Measurements from ENCODE around the gene TNNI2.
A peak's percentile ranks its signal among the peaks of the same experiment; 100 is the strongest.

TNNI2 gene

DNA sequence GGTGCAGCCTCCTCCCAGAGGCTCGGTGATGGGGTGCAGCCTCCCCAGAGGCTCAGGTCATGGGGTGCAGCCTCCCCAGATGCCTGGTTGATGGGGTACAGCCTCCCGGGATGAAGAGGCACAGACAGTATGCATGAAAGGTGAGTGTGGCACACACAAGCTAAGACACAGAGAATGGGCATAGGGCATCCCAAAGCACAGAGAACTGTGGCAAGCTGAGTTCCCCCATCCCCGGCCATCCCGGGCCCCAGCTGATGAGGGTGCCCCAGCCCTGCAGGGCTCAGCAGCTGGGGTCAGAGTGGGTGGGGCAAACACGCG lies 8.8 kb upstream of the TNNI2 start:
- DNase-seq, result no peak
- Histone ChIP-seq H3K27ac (ENCODE audit: low read length) (no peak overlapping the region), H2AFZ (ENCODE audit: low read depth, low read length) (no peak overlapping the region)

DNA sequence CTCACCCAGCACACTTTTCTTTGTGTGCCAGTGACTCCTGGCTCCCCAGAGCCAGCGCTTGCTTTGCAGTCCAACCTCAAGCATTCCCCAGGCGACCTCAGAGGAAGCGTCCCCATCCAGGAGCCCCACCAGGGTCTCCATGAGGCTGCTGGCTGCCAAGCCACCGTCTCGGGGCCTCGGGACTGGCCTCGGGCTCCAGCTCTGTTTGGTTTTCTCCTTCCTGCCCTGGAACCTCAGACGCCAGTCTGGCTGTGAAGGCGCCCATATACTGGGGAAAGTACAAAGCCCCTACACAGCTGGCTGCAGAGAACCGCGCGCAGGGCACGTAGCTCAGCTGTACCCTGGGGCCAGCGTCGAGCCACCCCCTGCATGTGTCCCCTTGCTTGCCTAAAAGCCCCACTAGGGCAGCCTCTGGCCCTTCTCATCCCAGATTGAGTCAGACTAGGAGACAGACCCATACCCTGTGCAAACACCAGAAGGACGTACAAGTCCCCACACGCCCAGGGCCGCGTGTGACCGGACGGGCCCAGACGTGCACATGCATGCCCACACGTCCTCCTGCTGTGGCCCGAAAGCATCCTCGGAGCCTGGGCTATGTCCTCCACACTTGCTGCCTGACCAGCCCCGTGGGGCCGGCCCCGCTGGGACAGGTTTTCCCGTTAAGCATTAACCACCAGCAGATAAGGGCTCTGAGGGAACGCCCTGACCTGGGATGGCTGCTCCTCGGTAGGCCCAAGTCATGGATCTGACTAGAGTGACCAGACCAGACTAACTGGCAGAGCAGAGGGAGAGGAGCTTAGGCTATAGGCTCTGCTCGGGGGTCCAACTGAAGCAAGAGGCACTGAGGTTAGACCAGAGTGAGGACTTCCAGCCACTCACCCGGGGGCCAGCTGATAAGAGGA lies 8.2 kb upstream of the TNNI2 start:
- Histone ChIP-seq H3K4me2 (ENCODE audit: insufficient read depth, low read length) (no peak overlapping the region), H3K9ac (ENCODE audit: low read depth, low read length) (no peak overlapping the region)
- ATAC-seq (ENCODE audit: insufficient read depth, low read depth), result no peak

More for the DNA sequence above, 8.8 kb upstream of the TNNI2 start:
- H3K9ac ChIP-seq (ENCODE audit: low read depth, low read length), result no peak overlapping the region
- H3K36me3 ChIP-seq (ENCODE audit: insufficient read depth, low read length), result no peaks in the 10 kb centered on the region
- no peak overlapping the region for H3K4me3 ChIP-seq (ENCODE audit: low read depth in 1 of 2, low read length in 2 of 2)
- H3K27me3 ChIP-seq (ENCODE audit: insufficient read depth, low read length, poor library complexity), result no peaks in the 10 kb centered on the region
- no peaks in the 10 kb centered on the region for H3K79me2 ChIP-seq (ENCODE audit: insufficient read depth, low read length)
- H3K4me1 ChIP-seq (ENCODE audit: insufficient read depth, low read length), result peaks cover 14% of the 10 kb centered on the region
- H4K20me1 ChIP-seq (ENCODE audit: insufficient read depth, low read length), result no peaks in the 10 kb centered on the region
- no peak for TF ChIP-seq EZH2 (IDR thresholded peaks at IDR 0.05; ENCODE audit: borderline replicate concordance, low read depth, low read length, severe bottlenecking)
- TF ChIP-seq, protein P1, sequence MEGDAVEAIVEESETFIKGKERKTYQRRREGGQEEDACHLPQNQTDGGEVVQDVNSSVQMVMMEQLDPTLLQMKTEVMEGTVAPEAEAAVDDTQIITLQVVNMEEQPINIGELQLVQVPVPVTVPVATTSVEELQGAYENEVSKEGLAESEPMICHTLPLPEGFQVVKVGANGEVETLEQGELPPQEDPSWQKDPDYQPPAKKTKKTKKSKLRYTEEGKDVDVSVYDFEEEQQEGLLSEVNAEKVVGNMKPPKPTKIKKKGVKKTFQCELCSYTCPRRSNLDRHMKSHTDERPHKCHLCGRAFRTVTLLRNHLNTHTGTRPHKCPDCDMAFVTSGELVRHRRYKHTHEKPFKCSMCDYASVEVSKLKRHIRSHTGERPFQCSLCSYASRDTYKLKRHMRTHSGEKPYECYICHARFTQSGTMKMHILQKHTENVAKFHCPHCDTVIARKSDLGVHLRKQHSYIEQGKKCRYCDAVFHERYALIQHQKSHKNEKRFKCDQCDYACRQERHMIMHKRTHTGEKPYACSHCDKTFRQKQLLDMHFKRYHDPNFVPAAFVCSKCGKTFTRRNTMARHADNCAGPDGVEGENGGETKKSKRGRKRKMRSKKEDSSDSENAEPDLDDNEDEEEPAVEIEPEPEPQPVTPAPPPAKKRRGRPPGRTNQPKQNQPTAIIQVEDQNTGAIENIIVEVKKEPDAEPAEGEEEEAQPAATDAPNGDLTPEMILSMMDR (IDR thresholded peaks at IDR 0.05; ENCODE audit: borderline replicate concordance, extremely low read depth, low read length, poor library complexity, severe bottlenecking), result no peak
- H3K4me2 ChIP-seq (ENCODE audit: insufficient read depth, low read length), result no peak overlapping the region
- no peak for ATAC-seq (ENCODE audit: insufficient read depth, low read depth)
- H3K9me3 ChIP-seq (ENCODE audit: insufficient read depth, low read length, severe bottlenecking), result no peaks in the 10 kb centered on the region

GRCh38 chr11:1831338-1832210 lies 7.2 kb upstream of the TNNI2 start:
- Histone ChIP-seq H3K27me3 (ENCODE audit: insufficient read depth, low read length, poor library complexity) (no peaks in the 10 kb centered on the region), H3K79me2 (ENCODE audit: insufficient read depth, low read length) (no peaks in the 10 kb centered on the region), H4K20me1 (ENCODE audit: insufficient read depth, low read length) (no peaks in the 10 kb centered on the region), H3K4me2 (ENCODE audit: insufficient read depth, low read length) (no peak overlapping the region; the same call in 1 of the 2 replicates), H3K4me3 (ENCODE audit: low read depth in 1 of 2, low read length in 2 of 2) (no peak overlapping the region), H3K9me3 (ENCODE audit: insufficient read depth, low read length, severe bottlenecking) (no peaks in the 10 kb centered on the region), H3K9ac (ENCODE audit: low read depth, low read length) (no peak overlapping the region), H3K27ac (ENCODE audit: low read length) (no peak overlapping the region), H2AFZ (ENCODE audit: low read depth, low read length) (no peak overlapping the region), H3K4me1 (ENCODE audit: insufficient read depth, low read length) (peaks cover 14% of the 10 kb centered on the region), H3K36me3 (ENCODE audit: insufficient read depth, low read length) (no peaks in the 10 kb centered on the region)
- no peak for TF ChIP-seq EZH2 (IDR thresholded peaks at IDR 0.05; ENCODE audit: borderline replicate concordance, low read depth, low read length, severe bottlenecking)
- TF ChIP-seq, protein P1 (IDR thresholded peaks at IDR 0.05; ENCODE audit: borderline replicate concordance, extremely low read depth, low read length, poor library complexity, severe bottlenecking), result no peak
- DNase-seq, result no peak
- no peak for ATAC-seq (ENCODE audit: insufficient read depth, low read depth)

More for the DNA sequence above, 8.2 kb upstream of the TNNI2 start:
- Histone ChIP-seq H4K20me1 (ENCODE audit: insufficient read depth, low read length) (no peaks in the 10 kb centered on the region), H3K79me2 (ENCODE audit: insufficient read depth, low read length) (no peaks in the 10 kb centered on the region), H3K36me3 (ENCODE audit: insufficient read depth, low read length) (no peaks in the 10 kb centered on the region), H3K9me3 (ENCODE audit: insufficient read depth, low read length, severe bottlenecking) (no peaks in the 10 kb centered on the region), H3K27me3 (ENCODE audit: insufficient read depth, low read length, poor library complexity) (no peaks in the 10 kb centered on the region), H2AFZ (ENCODE audit: low read depth, low read length) (no peak overlapping the region), H3K27ac (ENCODE audit: low read length) (peak overlapping the region; percentile 27; the same call in 1 of the 2 replicates), H3K4me1 (ENCODE audit: insufficient read depth, low read length) (peaks cover 14% of the 10 kb centered on the region), H3K4me3 (ENCODE audit: low read depth in 1 of 2, low read length in 2 of 2) (no peak overlapping the region)
- TF ChIP-seq, protein P1 (IDR thresholded peaks at IDR 0.05; ENCODE audit: borderline replicate concordance, extremely low read depth, low read length, poor library complexity, severe bottlenecking), result no peak
- no peak for TF ChIP-seq EZH2 (IDR thresholded peaks at IDR 0.05; ENCODE audit: borderline replicate concordance, low read depth, low read length, severe bottlenecking)
- DNase-seq, result no peak

Data from DND-41 (cell line).